Caco-2 (cell line): Measurements from ENCODE around the gene COL19A1. TPM values are rescaled to one million over a fixed set of nuclear protein-coding genes. Genes with fewer than 3 reads are reported as not detected.

Experiments used
- BruUV-seq: library from RNA; stranded (reverse); fragments of 400-500 nt; replicated peaks from 2 replicates; lab custom pipeline; 2021; lab: Mats Ljungman, UMichigan
- CTCF ChIA-PET: fragments of 300-600 bp; sonication (Branson Sonifier 250); formaldehyde crosslinking; loops from one replicate; lab custom pipeline; 2022; ENCODE audit warnings: antibody characterized with exemption; lab: Charles Lee
- POLR2A ChIA-PET: fragments of 300-600 bp; sonication (Branson Sonifier 250); formaldehyde crosslinking; loops from one replicate; lab custom pipeline; 2022; ENCODE audit warnings: antibody characterized with exemption; lab: Charles Lee
- DNase-seq, 2 experiments: peaks; one replicate each; pipeline versions ENCODE4 v3.0.0 to v3.0.0-alpha.2; 2020 to 2022
- H3K27me3 ChIP-seq: replicated peaks from 2 replicates; pipeline ENCODE4 v1.6.0; 2011; ENCODE audit warnings: low read length; ENCODE audit not compliant: control insufficient read depth, insufficient read depth
- H3K36me3 ChIP-seq: 2 replicates; pipeline ENCODE4 v1.5.1; 2011; ENCODE audit warnings: low read length; ENCODE audit not compliant: control insufficient read depth, insufficient read depth
- H3K4me1 ChIP-seq: fragments of 250-450 bp; sonication (Bioruptor Pico); 2 replicates; pipeline ENCODE4 v1.5.1; 2020; ENCODE audit warnings: mild to moderate bottlenecking
- H3K4me3 ChIP-seq: 2 replicates; pipeline ENCODE4 v1.5.1; 2011; ENCODE audit warnings: low read depth, mild to moderate bottlenecking, control low read depth, low read length
- H3K9me3 ChIP-seq: fragments of 250-450 bp; sonication (Bioruptor Pico); 2 replicates; pipeline ENCODE4 v1.5.1; 2020; ENCODE audit warnings: mild to moderate bottlenecking, moderate library complexity
- H3K27ac Mint-ChIP-seq: one replicate; pipeline ENCODE4 v1.8.0; 2022; ENCODE audit warnings: mixed read lengths; ENCODE audit not compliant: unreplicated experiment
- H3K27me3 Mint-ChIP-seq: one replicate; pipeline ENCODE4 v1.8.0; 2022; ENCODE audit warnings: mixed read lengths; ENCODE audit not compliant: insufficient read depth, unreplicated experiment
- H3K36me3 Mint-ChIP-seq: one replicate; pipeline ENCODE4 v1.8.0; 2022; ENCODE audit warnings: mild to moderate bottlenecking, mixed read lengths; ENCODE audit not compliant: insufficient read depth, unreplicated experiment
- H3K4me1 Mint-ChIP-seq: one replicate; pipeline ENCODE4 v1.8.0; 2022; ENCODE audit warnings: low read depth, mixed read lengths; ENCODE audit not compliant: unreplicated experiment
- H3K4me3 Mint-ChIP-seq: one replicate; pipeline ENCODE4 v1.8.0; 2022; ENCODE audit warnings: mild to moderate bottlenecking, moderate library complexity, mixed read lengths; ENCODE audit not compliant: unreplicated experiment
- H3K9me3 Mint-ChIP-seq: one replicate; pipeline ENCODE4 v1.8.0; 2022; ENCODE audit warnings: mixed read lengths; ENCODE audit not compliant: unreplicated experiment
- CTCF ChIP-seq, 2 experiments: fragments of 200-600 bp in 1 of 2; IDR thresholded peaks; 1 replicate in 1 of 2; 2 replicates in 1 of 2; pipeline versions ENCODE4 v1.5.1 to v1.8.0; 2011 to 2022; ENCODE audit warnings: antibody characterized with exemption in 1 of 2, control low read depth in 1 of 2, inconsistent platforms in 1 of 2, low read depth in 1 of 2, low read length in 1 of 2, mild to moderate bottlenecking in 1 of 2, moderate library complexity in 1 of 2; ENCODE audit not compliant: insufficient read depth in 1 of 2, severe bottlenecking in 1 of 2, unreplicated experiment in 1 of 2
- intact Hi-C: fragments of 100-400 bp; cut with micrococcal nuclease; formaldehyde crosslinking; loops from one replicate; pipeline ENCODE4 v1.10.0; 2022; ENCODE audit not compliant: unreplicated experiment
- total RNA-seq: library from RNA; stranded (reverse); gene quantifications from 2 replicates; pipeline ENCODE4 v1.2.3, GENCODE V29; 2022

The COL19A1 gene
- total RNA-seq, 1 experiment from 2014 or later: not detected

- no peaks in the 10 kb centered on the region for H3K4me1 ChIP-seq
- Mint-ChIP-seq H3K36me3 (no peaks in the 10 kb centered on the region), H3K27me3 (peaks cover 6% of the 10 kb centered on the region), H3K4me3 (no peak overlapping the region), H3K9me3 (peaks cover 10% of the 10 kb centered on the region), H3K27ac (no peak overlapping the region), H3K4me1 (no peaks in the 10 kb centered on the region)
- ChIA-PET POLR2A (no interaction called here), CTCF (no interaction called here)
- no peak for DNase-seq
- H3K4me3 ChIP-seq: no peak overlapping the region
- no peak for TF ChIP-seq CTCF (IDR thresholded peaks at IDR 0.05; ENCODE audit: insufficient read depth in 1 of 2, low read depth in 1 of 2, low read length in 1 of 2, severe bottlenecking in 1 of 2, unreplicated experiment in 1 of 2)
- no peaks in the 10 kb centered on the region for H3K9me3 ChIP-seq
- no peaks in the 10 kb centered on the region for H3K27me3 ChIP-seq
- no TSS peak for BruUV-seq
- intact Hi-C loops: no loop called here
- H3K36me3 ChIP-seq: no peaks in the 10 kb centered on the region
Measured at GRCh38 chr6:69852706-69853105, 13.7 kb upstream of the COL19A1 start.

GRCh38 chr6:69861986-69862385 lies 4.4 kb upstream of the COL19A1 start:
- no peaks in the 10 kb centered on the region for H3K36me3 Mint-ChIP-seq
- Histone ChIP-seq H3K27me3 (no peaks in the 10 kb centered on the region), H3K9me3 (no peaks in the 10 kb centered on the region), H3K4me3 (no peak overlapping the region), H3K36me3 (no peaks in the 10 kb centered on the region), H3K4me1 (peaks cover 5% of the 10 kb centered on the region)
- no peak for DNase-seq
- H3K4me3 Mint-ChIP-seq: no peak overlapping the region
- intact Hi-C loops: no loop called here
- H3K4me1 Mint-ChIP-seq: peaks cover 4% of the 10 kb centered on the region
- TF ChIP-seq CTCF (IDR thresholded peaks at IDR 0.05; ENCODE audit: insufficient read depth in 1 of 2, low read depth in 1 of 2, low read length in 1 of 2, severe bottlenecking in 1 of 2, unreplicated experiment in 1 of 2): no peak
- H3K9me3 Mint-ChIP-seq: no peaks in the 10 kb centered on the region
- BruUV-seq: no TSS peak
- no peak overlapping the region for H3K27ac Mint-ChIP-seq
- POLR2A ChIA-PET: no interaction called here
- CTCF ChIA-PET: no interaction called here
- peaks cover 17% of the 10 kb centered on the region for H3K27me3 Mint-ChIP-seq

- no peak overlapping the region for H3K4me3 ChIP-seq
- Mint-ChIP-seq H3K9me3 (no peaks in the 10 kb centered on the region), H3K4me1 (peaks cover 4% of the 10 kb centered on the region), H3K36me3 (no peaks in the 10 kb centered on the region), H3K27me3 (peaks cover 11% of the 10 kb centered on the region), H3K4me3 (no peak overlapping the region), H3K27ac (no peak overlapping the region)
- H3K36me3 ChIP-seq: no peaks in the 10 kb centered on the region
- H3K9me3 ChIP-seq: no peaks in the 10 kb centered on the region
- no peak for DNase-seq
- ChIA-PET CTCF (no interaction called here), POLR2A (interaction anchor here (0.5 kb wide), 1 partner anchor 52 kb away, joined by 12 read pairs; no protein-coding TSS in a partner anchor)
- TF ChIP-seq CTCF (IDR thresholded peaks at IDR 0.05; ENCODE audit: insufficient read depth in 1 of 2, low read depth in 1 of 2, low read length in 1 of 2, severe bottlenecking in 1 of 2, unreplicated experiment in 1 of 2): no peak
- BruUV-seq: no TSS peak
- H3K27me3 ChIP-seq: no peaks in the 10 kb centered on the region
- intact Hi-C loops: no loop called here
- H3K4me1 ChIP-seq: peaks cover 5% of the 10 kb centered on the region
Measured at GRCh38 chr6:69863766-69864165, 2.6 kb upstream of the COL19A1 start.
